K562 (cell line): Measurements from ENCODE around the gene ENDOU. TPM values are rescaled to one million over a fixed set of nuclear protein-coding genes. Genes with fewer than 3 reads are reported as not detected.
A peak's percentile ranks its signal among the peaks of the same experiment; 100 is the strongest.

Experiments used
- ARID4B ChIP-seq: sonication (generic); formaldehyde crosslinking; IDR thresholded peaks from 2 replicates; pipeline ENCODE4 v1.8.0; 2022; ENCODE audit warnings: mild to moderate bottlenecking, missing genetic modification reagents
- E2F1 ChIP-seq: sonication (generic); formaldehyde crosslinking; IDR thresholded peaks from 2 replicates; pipeline ENCODE4 v1.8.1; 2023; ENCODE audit warnings: mild to moderate bottlenecking, missing genetic modification reagents, moderate library complexity
- FOXO4 ChIP-seq: fragments of 450-650 bp; formaldehyde crosslinking; IDR thresholded peaks from 2 replicates; pipeline ENCODE4 v1.4.0; 2020; ENCODE audit warnings: mild to moderate bottlenecking, moderate library complexity
- GABPA ChIP-seq: fragments of 200-800 bp; sonication (Bioruptor generic); conservative IDR thresholded peaks from 2 replicates; pipeline ENCODE4 v1.6.1; 2016; ENCODE audit warnings: low read depth, missing genetic modification characterization, missing compliant biosample characterization
- HLTF ChIP-seq: fragments of 450-650 bp; IDR thresholded peaks from 2 replicates; pipeline ENCODE4 v1.6.1; 2016
- MAFF ChIP-seq: IDR thresholded peaks from 2 replicates; pipeline ENCODE4 v1.6.1; 2012; ENCODE audit warnings: low read length, improper control_type of control experiment
- MLLT1 ChIP-seq, 2 experiments: fragments of 450-650 bp; IDR thresholded peaks; 2 replicates each; pipeline ENCODE4 v1.6.1; 2016
- RBBP5 ChIP-seq: fragments of 200-600 bp; sonication (generic); IDR thresholded peaks from 2 replicates; pipeline ENCODE4 v1.6.1; 2012; ENCODE audit warnings: borderline replicate concordance, mild to moderate bottlenecking, low read length, control low read depth, inconsistent platforms; ENCODE audit not compliant: insufficient read depth, poor library complexity, severe bottlenecking
- SMAD4 ChIP-seq: fragments of 250-450 bp; sonication (Bioruptor Pico); conservative IDR thresholded peaks from 2 replicates; pipeline ENCODE4 v1.8.0; 2021; ENCODE audit warnings: inconsistent platforms, mild to moderate bottlenecking, moderate library complexity
- SMC3 ChIP-seq: conservative IDR thresholded peaks from 2 replicates; pipeline ENCODE4 v1.6.1; 2011; ENCODE audit warnings: low read depth, low read length, improper control_type of control experiment; ENCODE audit not compliant: insufficient read depth
- SP1 ChIP-seq: sonication (generic); formaldehyde crosslinking; IDR thresholded peaks from 2 replicates; pipeline ENCODE4 v1.8.1; 2022; ENCODE audit warnings: mild to moderate bottlenecking, missing genetic modification reagents
- TAF1 ChIP-seq: IDR thresholded peaks from 2 replicates; pipeline ENCODE4 v1.6.1; 2011; ENCODE audit warnings: mild to moderate bottlenecking, low read length, moderate library complexity; ENCODE audit not compliant: insufficient read depth, control insufficient read depth, severe bottlenecking; ENCODE audit errors: extremely low read depth
- U2AF1 ChIP-seq: fragments of 200-400 bp; formaldehyde crosslinking; optimal IDR thresholded peaks from 2 replicates; pipeline ENCODE3; 2017; ENCODE audit warnings: mild to moderate bottlenecking, low read depth, low read length, moderate library complexity
- ZNF395 ChIP-seq: fragments of 200-800 bp; sonication (Bioruptor generic); IDR thresholded peaks from 2 replicates; pipeline ENCODE4 v1.6.1; 2017; ENCODE audit warnings: missing genetic modification characterization, missing compliant biosample characterization
- polyA plus RNA-seq, 8 experiments: library from polyadenylated mRNA; depleted of rRNA in 4 of 8; stranded (reverse) in 5 of 8; unstranded in 3 of 8; fragments of >200 nt; fragmentation: Nextera tagmentation in 2 of 8; fragmentation: Illumina TruSeq in 1 of 8; extraction: Ambion mirVana in 2 of 8; extraction: Trizol in 1 of 8; gene quantifications; 2 replicates each; pipeline versions ENCODE4 v1.2.1 to v1.2.3, GENCODE V29; 2011 to 2014; ENCODE audit warnings: inconsistent platforms in 1 of 8, missing spikeins in 1 of 8
- total RNA-seq, 7 experiments: library from RNA; depleted of rRNA in 6 of 7; stranded (reverse); fragments of >200 nt in 6 of 7; fragmentation: Illumina TruSeq in 2 of 7; extraction: Trizol in 2 of 7; gene quantifications; 2 replicates each; pipeline versions ENCODE4 v1.2.1 to v1.2.3, GENCODE V29; 2011 to 2021; ENCODE audit warnings: low replicate concordance in 1 of 7

Gene ENDOU
- total and polyA plus RNA-seq, 9 of the 15 experiments (the other 6 are each of a cell fraction or from before 2014, with no cell fraction given), result 0.03 TPM; not detected in 8

GRCh38 chr12:47773062-47773857 lies 48.0 kb upstream of the ENDOU start, which contains the start of gene SLC48A1 (continued):
- TF ChIP-seq RBBP5 (peak; percentile 49), SMC3 (no peak), MAFF (no peak), MLLT1 (IDR thresholded peaks at IDR 0.05) (peak in 1 of 2 experiments; percentile 85; a peak in 2 of 4 replicates), SMAD4 (peak; percentile 64), FOXO4 (CRISPR knock-in tag) (no peak), E2F1 (CRISPR knock-in tag) (peak; percentile 38; the same call in 1 of the 2 replicates), ZNF395 (CRISPR knock-in tag) (peak; percentile 34; the same call in 1 of the 2 replicates), ARID4B (CRISPR knock-in tag) (peak; percentile 64; the same call in 1 of the 2 replicates), GABPA (0 out of 2 replicates have a peak, but pooled peaks have one; percentile 1), U2AF1 (peak; percentile 56), HLTF (peak; percentile 41; the same call in 1 of the 2 replicates), SP1 (no peak), TAF1 (peak; percentile 77)
